GM20431 (cell line): ENCODE data around the gene MPPED2.

Source experiments
- in situ Hi-C: fragments of 300-500 bp; cut with MseI, MboI; formaldehyde crosslinking; loops from one replicate; pipeline ENCODE4 v1.15.0; 2020; ENCODE audit warnings: low sequenced_read_pairs; ENCODE audit not compliant: unreplicated experiment

Gene MPPED2

DNA sequence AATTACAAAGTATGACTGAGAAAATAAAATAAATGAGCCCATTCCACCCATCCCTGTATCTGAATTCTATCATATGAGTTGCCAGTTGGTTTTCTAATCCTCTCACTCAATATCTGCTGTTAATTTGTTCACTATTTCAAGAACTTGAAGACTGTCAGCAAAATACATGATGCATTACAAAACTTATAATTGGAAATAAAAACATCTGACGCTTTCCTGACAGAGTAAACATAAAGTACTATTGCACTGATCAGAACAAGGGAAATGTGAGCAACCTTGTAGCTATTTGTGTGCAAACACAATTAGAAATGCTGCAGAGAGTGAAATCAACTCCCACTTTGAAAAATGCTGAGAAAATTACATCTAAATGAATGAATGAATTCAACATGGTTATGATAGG is 97.1 kb downstream of the MPPED2 start:
- in situ Hi-C loops: no loop called here

DNA sequence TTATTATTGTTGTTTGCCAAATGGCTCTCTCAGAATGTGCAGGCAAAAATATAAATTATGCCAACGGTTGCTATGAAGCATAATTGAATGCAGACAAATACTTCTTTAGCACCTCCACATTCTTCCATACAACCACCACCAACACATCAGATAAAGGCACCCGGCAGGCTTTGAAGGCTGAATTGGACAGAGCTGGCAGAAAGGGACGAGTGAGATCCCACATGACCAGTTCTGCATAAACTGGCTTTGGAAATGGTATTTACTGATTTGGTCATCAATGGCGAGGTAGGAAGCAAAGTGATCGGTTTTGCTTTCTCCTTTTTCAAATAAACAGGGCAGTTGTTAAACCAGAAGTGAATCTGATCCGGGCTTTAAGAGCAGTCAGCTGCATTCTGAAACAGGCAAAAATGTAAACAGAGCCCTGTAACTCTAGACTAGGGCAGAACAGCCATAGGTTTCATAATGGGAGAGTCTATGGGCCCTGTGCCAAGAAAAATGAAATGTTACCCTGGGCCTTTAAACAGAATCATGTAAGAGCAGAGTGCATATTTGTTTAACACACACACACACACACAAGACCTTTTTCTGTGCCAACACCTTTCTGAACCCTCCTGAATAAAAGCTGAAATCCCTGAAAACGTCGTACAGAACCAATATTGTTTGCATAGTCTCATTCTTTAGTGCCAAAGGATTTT is 97.7 kb downstream of the MPPED2 start:
- in situ Hi-C loops: no loop called here

DNA sequence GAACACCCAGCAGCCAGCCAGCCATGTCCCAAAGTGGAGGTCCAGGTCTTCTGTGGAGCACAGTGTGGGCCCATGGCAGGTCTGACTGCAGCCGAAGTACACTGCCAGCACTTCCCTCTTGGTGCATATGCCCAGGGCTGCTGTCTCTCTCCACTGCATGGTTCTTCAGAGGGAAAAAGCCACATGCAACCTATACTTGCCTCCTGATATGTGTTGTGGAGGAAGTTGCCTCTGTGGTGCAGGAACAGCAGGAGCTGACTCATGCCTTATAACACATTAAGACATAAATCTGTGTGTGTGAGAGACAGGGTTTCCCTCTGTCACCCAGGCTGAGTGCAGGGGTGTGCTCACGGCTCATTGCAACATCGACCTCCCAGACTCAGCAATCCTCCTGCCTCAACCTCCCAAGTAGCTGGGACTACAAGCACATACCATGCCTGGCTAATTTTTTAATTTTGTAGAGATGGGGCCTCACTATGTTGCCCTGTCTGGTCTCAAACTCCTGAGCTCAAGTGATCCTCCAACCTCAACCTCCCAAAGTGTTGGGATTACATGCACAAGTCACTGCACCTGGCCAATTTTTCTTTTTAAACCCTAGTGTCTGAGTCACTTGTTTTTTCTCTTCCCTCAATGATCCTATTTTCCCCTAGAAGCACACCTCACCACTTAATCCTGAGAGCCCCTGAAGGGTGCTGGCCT is 98.8 kb downstream of the MPPED2 start:
- in situ Hi-C loops: no loop called here

DNA sequence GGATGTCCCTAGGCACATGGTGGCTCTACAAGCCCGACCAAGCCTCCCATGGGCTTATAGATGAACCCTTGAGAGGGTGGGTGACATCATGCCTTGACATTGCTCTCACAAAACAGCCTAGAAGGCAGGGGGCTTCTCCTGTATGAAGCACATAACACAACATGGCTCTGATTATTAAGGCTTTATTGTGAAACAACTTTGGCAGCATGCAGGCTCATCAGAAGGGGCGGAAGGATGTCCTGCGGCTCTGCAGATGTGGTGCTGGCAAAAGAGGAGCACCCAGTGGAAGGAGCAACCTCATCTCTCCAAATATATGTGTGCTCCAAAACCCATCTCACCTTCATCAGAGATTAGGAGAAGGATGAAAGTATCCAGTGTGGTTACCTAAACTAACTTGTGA is 100.4 kb downstream of the MPPED2 start:
- in situ Hi-C loops: no loop called here

DNA sequence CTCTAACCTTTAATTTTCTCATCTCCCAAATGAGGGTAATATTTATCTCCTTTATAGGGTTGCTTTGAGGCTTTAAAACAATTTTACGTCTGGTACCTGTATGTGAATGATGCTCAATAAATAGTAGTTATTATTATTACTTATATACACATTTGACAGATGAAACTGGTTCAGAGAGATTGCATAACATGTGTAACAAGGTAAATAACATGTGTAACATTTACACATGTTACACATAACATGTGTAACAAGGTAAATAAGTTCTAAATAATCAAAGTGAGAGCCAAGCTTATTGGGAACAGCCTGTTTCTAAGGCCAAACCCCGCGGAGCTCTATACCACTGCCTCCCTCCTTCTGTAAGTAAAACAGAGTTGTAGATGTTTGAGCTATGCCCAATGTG is 100.9 kb downstream of the MPPED2 start:
- in situ Hi-C loops: no loop called here

DNA sequence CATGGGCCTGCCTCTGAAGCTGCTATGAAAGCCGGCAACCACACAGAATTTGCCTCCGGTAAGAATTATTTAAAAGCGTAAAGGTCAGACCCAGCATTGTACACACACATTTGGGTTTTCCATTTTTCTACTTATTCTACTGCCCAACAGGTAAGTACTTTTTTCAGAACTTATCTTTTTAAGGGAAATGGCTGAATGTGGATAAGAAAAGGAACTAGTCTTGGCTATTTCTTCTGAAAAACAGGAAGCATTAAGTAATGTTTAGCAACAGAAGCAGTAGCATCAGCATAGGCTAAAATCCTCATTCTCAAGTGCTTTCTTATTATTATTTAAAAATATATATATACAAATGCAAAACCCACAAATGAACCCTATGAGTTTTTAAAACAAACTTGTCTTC is 103.1 kb downstream of the MPPED2 start:
- in situ Hi-C loops: no loop called here

DNA sequence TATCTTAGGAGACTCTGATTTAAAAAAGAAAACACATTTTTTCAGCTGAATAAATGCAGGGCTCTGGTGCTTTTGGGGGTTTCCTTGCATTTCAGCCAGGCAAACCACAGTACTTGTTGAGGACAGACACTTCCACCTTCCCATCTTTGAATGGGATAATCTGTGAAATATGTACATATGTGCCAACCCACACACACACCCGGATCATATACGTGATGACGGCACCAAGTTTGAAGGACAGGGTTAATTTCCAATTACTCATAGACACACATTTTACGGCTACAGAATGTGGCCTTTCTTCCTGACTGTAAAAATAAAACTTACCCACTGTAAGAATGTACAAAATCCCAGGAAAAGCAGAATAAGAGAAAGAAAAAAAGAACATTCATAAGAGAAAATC is 104.4 kb downstream of the MPPED2 start:
- in situ Hi-C loops: no loop called here

DNA sequence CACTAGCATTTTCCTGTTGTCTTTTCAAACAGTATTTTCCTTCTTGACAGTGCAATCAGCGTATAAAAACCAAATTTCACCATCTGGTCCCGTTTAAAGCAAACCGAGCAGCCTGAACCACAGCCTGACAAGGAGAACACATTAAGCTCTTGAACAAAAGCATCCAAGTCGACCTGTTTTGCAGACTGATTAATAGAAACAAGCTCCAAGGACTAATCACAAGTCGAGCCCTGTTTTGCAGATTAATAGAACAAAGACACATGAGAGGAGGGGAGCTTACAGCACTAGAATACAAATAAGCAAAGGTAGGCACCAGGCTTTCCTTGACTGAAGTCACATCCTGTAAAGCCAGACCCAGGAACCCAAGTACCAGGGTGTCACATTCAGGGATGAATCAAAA is 104.8 kb downstream of the MPPED2 start:
- in situ Hi-C loops: no loop called here

DNA sequence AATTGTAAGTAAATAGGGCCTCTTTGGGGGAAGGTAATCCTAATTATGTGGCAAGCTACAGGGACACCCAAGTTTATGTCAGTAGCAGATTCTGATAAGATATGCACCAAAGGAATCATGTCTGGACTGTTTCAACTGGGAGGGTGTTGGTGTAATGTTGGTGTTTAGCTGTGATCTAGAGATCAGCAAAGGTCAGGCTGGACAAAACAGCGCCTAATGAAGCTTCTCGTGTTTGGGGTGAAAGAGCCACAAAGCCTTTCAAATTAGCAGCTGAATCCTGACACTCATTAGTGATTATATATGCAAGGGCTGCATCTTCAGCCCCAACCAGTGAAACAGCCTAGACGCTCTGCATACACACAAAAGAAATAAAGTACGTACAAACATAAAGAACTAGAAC is 106.3 kb downstream of the MPPED2 start:
- in situ Hi-C loops: no loop called here

DNA sequence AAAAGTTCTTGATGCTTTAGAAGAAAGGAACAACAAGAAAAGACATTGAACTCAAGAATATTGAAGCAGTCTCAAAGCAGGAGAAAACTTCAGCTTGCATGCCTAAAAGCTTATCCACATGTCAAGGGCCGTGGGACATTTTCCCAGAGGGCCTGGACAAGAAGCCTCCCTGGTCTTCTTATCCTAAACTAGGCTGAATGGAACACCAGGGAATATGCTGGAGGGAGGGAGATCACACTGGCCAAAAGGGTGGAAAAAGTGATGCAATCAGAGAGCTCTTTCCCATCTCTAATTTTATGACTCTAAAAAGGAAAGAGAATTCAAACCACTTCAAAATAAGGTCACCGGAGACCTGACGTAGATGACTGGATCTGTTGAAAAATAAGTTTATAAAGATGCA is 107.2 kb downstream of the MPPED2 start:
- in situ Hi-C loops: no loop called here

DNA sequence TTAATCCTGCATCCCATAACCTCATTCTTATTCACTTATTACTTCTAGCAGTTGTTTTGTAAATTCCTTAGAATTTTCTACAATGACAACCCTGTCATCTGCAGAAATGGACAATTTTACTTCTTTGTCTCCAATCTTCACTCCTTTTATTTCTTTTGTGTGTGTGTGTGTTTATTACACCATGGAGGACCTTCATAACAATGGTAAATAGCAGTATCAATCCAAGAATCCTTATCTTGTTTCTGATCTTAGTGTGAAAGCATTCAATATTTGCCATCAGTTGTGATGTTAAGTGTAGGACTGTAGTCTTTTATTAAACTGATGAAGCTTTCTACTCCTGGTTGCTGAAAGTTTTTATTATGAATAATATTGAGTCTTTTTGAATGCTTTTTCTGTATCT is 109.1 kb downstream of the MPPED2 start:
- in situ Hi-C loops: no loop called here

DNA sequence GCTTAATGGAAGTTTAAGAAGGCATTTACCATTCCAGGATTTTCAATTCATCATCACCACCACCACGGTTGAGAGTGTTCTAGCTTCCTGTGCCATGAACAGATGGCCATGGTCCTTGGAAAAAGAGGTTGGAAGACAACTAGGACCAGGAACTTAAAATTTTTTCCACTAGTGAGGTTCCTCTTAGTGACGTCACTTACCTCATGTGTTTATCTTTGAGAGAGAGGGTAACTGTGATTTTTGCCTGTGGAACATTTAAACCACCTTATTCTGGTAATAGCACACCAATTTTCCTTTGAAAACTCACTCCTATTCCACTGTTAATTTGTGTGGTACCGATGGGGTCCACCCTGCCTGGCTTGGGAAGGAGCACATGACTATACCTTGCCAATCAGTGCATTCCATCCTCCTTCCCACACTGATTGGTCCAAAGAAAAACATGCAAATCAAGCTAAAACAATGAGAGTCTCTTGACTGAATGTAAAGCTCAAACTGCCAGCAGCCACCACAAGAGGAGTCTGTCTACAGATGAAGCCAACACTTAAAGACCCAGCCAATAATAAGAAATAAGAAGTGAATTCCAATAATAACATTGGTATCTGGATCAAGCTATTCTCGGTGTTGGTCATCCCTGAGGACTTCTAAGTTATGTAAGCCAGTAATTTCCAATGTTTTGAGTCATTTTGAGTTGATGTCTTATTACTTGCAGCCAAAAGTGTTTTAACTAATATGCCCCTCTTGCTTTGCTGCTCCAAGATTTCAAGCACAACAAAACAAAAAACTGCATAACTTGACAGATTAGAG is 111.8 kb downstream of the MPPED2 start:
- in situ Hi-C loops: no loop called here

DNA sequence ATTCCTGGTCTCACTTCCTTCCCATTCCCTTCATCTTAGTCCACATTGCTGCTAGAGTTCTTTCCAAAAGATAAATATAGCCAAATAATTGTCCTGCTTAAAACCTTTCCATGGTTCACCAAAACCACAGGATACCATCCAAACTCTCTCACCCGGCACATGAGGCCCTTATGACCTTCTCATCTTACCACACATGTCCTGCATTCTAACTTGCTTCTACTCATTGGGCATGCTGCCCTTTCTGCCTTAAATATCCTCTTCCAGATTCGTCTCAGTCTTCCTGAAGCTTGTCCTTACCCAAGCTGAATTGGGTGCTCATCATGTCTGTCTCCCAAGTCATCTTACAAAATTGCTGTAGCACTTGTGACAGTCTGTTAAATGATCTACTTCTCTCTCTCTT is 114.9 kb downstream of the MPPED2 start:
- in situ Hi-C loops: no loop called here

DNA sequence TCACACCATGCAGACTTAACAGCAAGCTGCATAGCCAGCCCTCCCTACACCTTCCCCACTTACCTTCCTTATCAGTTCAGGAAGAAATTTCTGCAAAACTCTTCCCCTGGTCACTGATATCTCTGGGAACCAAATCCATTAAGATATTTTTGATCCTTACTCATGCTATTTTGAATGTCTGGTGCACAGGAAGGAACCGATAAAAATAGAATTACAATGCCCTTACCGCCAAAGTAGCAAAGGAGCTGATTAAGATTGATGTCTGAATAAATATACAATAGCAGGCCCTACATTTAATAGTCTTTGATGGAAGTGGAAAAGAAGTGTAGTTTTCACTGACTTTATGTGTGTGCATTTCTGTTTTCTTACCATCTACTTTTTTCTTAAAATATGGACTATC is 117.3 kb downstream of the MPPED2 start:
- in situ Hi-C loops: no loop called here

DNA sequence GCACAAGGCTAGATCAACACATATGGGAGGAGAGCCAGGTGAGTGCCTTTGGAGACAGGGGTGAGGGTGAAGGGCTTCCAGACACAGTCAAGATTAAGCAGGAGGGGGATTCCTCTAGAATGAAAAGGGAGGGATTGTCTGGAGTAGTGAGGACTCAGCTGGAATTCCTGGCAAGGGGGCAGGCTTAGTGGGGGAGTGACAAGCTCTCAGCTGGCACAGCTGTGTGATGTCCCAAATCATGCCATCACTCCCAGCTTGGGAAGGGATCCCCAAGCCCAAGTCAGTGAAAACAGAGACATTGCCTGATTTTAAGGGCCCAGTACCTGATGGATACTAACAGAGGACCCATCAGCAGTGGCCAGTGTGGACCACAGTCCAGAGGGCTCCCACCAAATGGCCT is 119.0 kb downstream of the MPPED2 start:
- in situ Hi-C loops: no loop called here

DNA sequence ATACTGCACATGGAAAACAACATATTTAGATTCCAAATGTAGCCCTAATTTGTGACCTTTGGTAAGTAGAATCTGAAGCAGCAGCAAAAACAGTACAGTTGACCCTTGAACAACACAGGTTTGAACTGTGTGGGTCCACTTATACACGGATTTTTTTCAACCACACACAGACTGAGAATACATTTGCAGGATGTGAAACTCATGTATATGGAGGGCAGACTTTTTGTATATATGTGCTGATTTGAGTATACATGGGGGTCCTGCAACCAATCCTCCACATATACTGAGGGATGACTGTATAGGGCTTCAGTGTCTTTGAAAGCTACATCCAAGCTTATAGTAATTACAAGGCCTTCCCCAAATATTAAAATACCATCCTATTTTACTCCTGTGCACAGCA is 120.5 kb downstream of the MPPED2 start:
- in situ Hi-C loops: no loop called here

DNA sequence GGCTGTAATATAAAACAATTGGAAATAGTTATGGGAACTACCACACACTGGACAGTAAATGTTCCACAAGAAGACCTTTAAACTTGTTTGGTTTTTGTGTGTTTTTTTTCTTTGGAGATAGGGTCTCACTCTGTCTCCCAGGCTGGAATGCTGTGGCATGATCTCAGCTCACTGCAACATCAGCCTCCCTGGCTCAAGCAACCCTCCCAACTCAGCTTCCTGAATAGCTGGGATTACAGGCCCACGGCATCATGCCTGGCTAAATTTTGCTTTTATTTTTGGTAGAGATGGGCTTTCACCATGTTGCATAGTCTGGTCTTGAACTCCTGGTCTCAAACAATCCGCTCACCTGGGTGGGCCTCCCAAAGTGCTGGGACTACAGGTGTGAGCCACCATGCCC is 121.0 kb downstream of the MPPED2 start:
- in situ Hi-C loops: no loop called here

DNA sequence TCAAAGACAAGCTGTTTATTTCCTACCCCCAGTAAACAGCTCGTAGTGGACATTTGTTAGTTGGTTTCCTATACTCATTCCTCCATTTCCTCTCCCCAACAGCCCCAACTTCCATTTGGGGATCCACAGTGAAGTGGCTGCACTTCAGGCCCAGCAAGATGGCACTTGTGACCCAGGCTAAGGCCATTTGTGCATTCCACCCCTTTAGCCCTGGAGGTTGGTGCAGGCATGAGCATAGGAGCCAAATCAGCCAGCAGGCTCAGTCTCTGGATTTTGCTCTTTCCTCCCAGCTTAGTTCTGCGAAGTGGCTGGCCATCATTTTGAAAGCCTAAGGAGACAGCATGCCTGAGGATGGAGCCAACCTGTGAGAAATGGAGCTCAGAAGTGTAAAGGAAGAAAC is 122.9 kb downstream of the MPPED2 start:
- in situ Hi-C loops: no loop called here

DNA sequence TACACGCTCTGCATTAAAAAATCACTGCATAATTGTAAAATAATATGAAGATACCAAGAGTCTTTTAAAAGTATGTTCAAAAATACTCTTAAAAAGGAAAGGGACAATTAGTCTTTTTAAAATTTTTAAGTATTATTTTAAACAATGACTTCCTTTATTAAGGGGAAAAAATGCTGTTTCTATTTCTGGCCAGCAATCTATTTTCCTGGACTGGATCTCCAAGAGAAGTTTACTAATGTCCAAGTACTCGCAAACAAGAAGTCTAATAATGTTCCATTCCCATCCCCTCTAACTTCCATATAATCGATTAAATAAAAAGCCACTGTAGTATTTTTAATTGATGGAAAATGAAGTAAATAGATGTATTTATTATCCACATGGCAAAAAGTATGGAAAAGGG is 123.7 kb downstream of the MPPED2 start:
- in situ Hi-C loops: no loop called here

DNA sequence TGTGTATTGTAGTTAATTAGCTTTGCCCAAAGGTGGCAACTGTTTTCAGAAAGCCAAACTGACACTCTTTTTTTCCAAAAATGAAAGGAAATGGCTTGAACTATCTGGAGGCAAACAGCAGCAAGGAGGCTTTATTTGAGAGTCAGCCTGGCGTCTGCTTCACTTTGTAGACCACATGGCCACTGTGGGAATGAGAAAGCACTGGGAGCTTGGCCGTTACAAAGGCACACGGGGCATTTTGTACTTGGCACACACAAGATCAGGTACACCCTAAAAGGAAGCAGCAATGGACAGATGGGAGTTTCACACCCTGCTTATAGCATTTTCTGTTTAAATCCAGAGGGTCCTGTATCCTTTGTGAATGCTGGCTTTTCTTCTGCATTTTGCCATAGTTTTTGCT is 126.3 kb downstream of the MPPED2 start:
- in situ Hi-C loops: no loop called here

DNA sequence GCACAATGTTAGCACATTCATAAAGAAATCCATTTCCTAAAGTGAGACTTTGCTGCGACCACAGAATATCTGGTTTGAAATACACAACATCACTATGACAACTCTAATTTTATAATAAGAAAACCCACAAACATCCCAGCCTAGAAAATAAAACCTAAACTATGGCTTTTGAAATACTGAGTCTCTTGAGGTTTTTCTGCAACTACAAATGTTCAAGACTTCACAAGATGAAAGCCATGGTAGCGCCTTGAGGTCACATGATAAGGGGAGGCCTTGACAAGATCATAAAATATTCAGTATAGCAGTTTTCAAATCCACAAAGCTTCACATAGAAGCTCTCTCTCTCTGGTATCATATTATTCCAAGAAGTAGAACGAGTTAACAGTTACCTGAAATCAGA is 126.8 kb downstream of the MPPED2 start:
- in situ Hi-C loops: no loop called here
